Neuronal stem cell (in vitro differentiated cells): ENCODE results near the gene SKIL.

ENCODE experiments used
- DNase-seq: peaks from one replicate; pipeline ENCODE4 v3.0.0-alpha.2; 2013; ENCODE audit warnings: low spot score
- H2AFZ ChIP-seq: one replicate; pipeline ENCODE4 v1.6.1; 2013; ENCODE audit warnings: mild to moderate bottlenecking, low read length, inconsistent platforms
- H2AK5ac ChIP-seq: 2 replicates; pipeline ENCODE4 v1.6.1; 2013; ENCODE audit warnings: low read depth, mild to moderate bottlenecking, inconsistent platforms, low read length, moderate library complexity, mixed read lengths
- H2BK120ac ChIP-seq: 2 replicates; pipeline ENCODE4 v1.6.1; 2013; ENCODE audit warnings: low read depth, mild to moderate bottlenecking, inconsistent platforms, low read length, moderate library complexity, mixed read lengths
- H2BK12ac ChIP-seq: one replicate; pipeline ENCODE4 v1.6.1; 2013; ENCODE audit warnings: low read length, inconsistent platforms
- H2BK15ac ChIP-seq: 2 replicates; pipeline ENCODE4 v1.6.1; 2013; ENCODE audit warnings: mild to moderate bottlenecking, low read length, inconsistent platforms, mixed read lengths
- H2BK5ac ChIP-seq: one replicate; pipeline ENCODE4 v1.6.1; 2013; ENCODE audit warnings: inconsistent platforms, mild to moderate bottlenecking, low read length, moderate library complexity
- H3K14ac ChIP-seq: one replicate; pipeline ENCODE4 v1.6.1; 2013; ENCODE audit warnings: low read length, inconsistent platforms
- H3K18ac ChIP-seq: 2 replicates; pipeline ENCODE4 v1.6.1; 2013; ENCODE audit warnings: low read length, inconsistent platforms
- H3K23ac ChIP-seq: 2 replicates; pipeline ENCODE4 v1.6.1; 2013; ENCODE audit warnings: low read depth, mild to moderate bottlenecking, mixed read lengths, low read length, inconsistent platforms; ENCODE audit not compliant: poor library complexity
- H3K27ac ChIP-seq: replicated peaks from 3 replicates; pipeline ENCODE4 v1.5.1; 2013; ENCODE audit warnings: low read length, inconsistent platforms
- H3K27me3 ChIP-seq, 3 experiments: 2 replicates each; pipeline ENCODE4 v1.6.1; 2013; ENCODE audit warnings: low read length in 3 of 3, mild to moderate bottlenecking in 2 of 3, inconsistent platforms in 1 of 3, low read depth in 1 of 3, mixed read lengths in 1 of 3, moderate library complexity in 1 of 3; ENCODE audit not compliant: control insufficient read depth in 3 of 3, insufficient read depth in 3 of 3
- H3K36me3 ChIP-seq, 2 donors: replicated peaks in 1 of 2; 2 replicates each; pipeline ENCODE4 v1.6.1; 2013; ENCODE audit warnings: low read length in 2 of 2; ENCODE audit not compliant: control insufficient read depth in 2 of 2, insufficient read depth in 2 of 2
- H3K4ac ChIP-seq: 2 replicates; pipeline ENCODE4 v1.6.1; 2013; ENCODE audit warnings: inconsistent platforms, mild to moderate bottlenecking, low read length, moderate library complexity
- H3K4me1 ChIP-seq, 2 donors: 1 replicate in 1 of 2; 2 replicates in 1 of 2; pipeline ENCODE4 v1.6.1; 2013; ENCODE audit warnings: low read length in 2 of 2, low read depth in 1 of 2; ENCODE audit not compliant: control insufficient read depth in 2 of 2, insufficient read depth in 1 of 2
- H3K4me2 ChIP-seq: one replicate; pipeline ENCODE4 v1.6.1; 2013; ENCODE audit warnings: mild to moderate bottlenecking, low read length, inconsistent platforms; ENCODE audit not compliant: insufficient read depth, poor library complexity, severe bottlenecking
- H3K4me3 ChIP-seq, 2 donors: 2 replicates each; pipeline ENCODE4 v1.5.1; 2013; ENCODE audit warnings: low read length in 2 of 2, mild to moderate bottlenecking in 2 of 2, inconsistent platforms in 1 of 2, moderate library complexity in 1 of 2
- H3K79me1 ChIP-seq: one replicate; pipeline ENCODE4 v1.6.1; 2013; ENCODE audit warnings: low read depth, mild to moderate bottlenecking, inconsistent platforms, low read length, moderate library complexity
- H3K9ac ChIP-seq: one replicate; pipeline ENCODE4 v1.6.1; 2013; ENCODE audit warnings: mild to moderate bottlenecking, low read depth, low read length, inconsistent platforms; ENCODE audit not compliant: poor library complexity
- H3K9me3 ChIP-seq, 2 donors: replicated peaks in 1 of 2; 2 replicates each; pipeline versions ENCODE3 to v1.6.1; 2013; ENCODE audit warnings: low read length in 2 of 2, mild to moderate bottlenecking in 2 of 2, inconsistent platforms in 1 of 2, low read depth in 1 of 2, mixed read lengths in 1 of 2, moderate library complexity in 1 of 2; ENCODE audit not compliant: control insufficient read depth in 2 of 2, insufficient read depth in 1 of 2
- H4K8ac ChIP-seq: one replicate; pipeline ENCODE4 v1.6.1; 2013; ENCODE audit warnings: low read depth, mild to moderate bottlenecking, inconsistent platforms, low read length, moderate library complexity
- H4K91ac ChIP-seq: one replicate; pipeline ENCODE4 v1.6.1; 2013; ENCODE audit warnings: low read length, low read depth, mild to moderate bottlenecking, inconsistent platforms; ENCODE audit not compliant: poor library complexity
- WGBS, 2 donors: extraction: QIAGEN DNeasy Blood & Tissue Kit; methylation state at CpG; one replicate each; pipeline ENCODE4 v1.1.7; 2013; ENCODE audit warnings: missing lambda C conversion rate in 2 of 2, mixed read lengths in 1 of 2; ENCODE audit not compliant: insufficient read length in 2 of 2, insufficient replicate concordance in 1 of 2; ENCODE audit errors: extremely low coverage in 2 of 2; 5-methylcytosine and 5-hydroxymethylcytosine counted together

SKIL gene

DNA sequence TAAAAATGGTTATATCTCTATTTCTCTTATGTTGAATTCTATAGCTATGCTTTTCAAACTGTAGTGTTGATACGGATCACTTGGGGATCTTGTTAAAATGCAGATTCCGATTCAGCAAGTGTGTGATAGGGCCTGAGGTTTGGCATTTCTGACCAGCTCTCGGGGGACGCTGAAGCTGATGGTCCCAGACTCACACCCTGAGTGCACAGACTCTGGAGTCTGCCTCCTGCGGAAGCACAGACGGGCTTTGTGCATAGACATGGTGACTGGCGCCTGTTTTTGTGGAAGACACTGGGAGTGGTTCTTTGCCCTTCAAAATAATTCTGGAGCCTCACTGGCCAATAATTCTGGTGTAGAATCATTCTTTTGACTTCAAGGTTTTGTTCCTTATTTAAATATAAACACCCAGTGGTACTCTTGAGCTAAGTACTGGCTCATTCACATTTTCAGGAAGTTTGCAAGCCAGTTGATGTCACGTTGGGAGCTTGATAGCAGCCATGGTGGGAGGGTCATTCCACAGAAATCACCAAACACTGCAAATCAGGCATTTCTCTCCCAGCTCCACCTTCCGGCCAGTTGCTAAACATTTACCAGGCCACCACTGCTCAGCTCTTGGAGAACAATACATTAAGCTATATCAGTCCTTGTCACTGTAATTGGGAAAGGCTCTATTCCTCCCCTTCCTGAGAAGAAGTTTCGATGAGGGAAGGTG, 80.3 kb downstream of the SKIL start:
- Histone ChIP-seq H2BK5ac (no peak overlapping the region), H2BK15ac (no peak overlapping the region), H3K79me1 (no peaks in the 10 kb centered on the region), H3K4me3 (no peak overlapping the region), H3K9ac (no peak overlapping the region), H3K27ac (no peak overlapping the region), H3K23ac (no peak overlapping the region), H3K9me3 (no peaks in the 10 kb centered on the region), H3K4me2 (no peak overlapping the region), H2BK120ac (no peak overlapping the region), H2AFZ (peak overlapping the region; percentile 25), H2AK5ac (no peak overlapping the region), H3K27me3 (no peaks in the 10 kb centered on the region), H3K18ac (no peak overlapping the region), H3K4me1 (peaks cover 2 to 3% of the 10 kb centered on the region in 2 donors), H3K4ac (no peak overlapping the region), H3K36me3 (no peaks in the 10 kb centered on the region), H4K91ac (no peak overlapping the region), H3K14ac (no peak overlapping the region), H4K8ac (no peak overlapping the region), H2BK12ac (no peak overlapping the region)
- WGBS, 2 donors = no CpG with 5 or more reads among the region's 10 CpGs
- no peak for DNase-seq

DNA sequence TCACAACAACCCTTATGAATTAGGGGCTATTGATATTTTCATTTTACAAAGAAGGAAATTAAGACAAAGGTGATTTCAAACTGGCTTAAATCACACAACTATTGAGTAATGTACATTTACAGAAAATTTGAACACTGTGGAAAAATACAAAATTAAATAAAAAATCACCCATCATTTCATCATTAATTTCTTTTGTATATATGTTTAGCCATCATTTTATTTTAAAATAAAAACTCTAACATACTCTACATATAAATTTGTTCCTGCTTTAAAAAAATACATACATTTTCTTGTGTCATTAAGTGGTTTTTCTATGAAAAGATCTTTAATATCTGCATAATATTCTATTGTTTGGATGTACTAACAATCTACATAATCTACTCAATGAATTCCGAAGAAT, 81.3 kb downstream of the SKIL start:
- no peak overlapping the region for H2BK120ac ChIP-seq
- no peak overlapping the region for H2BK15ac ChIP-seq
- no peak overlapping the region for H2BK5ac ChIP-seq
- H2AK5ac ChIP-seq = no peak overlapping the region
- no peak for DNase-seq
- no peak overlapping the region for H3K4me2 ChIP-seq
- no peak overlapping the region for H3K4ac ChIP-seq
- H3K4me3 ChIP-seq = no peak overlapping the region
- H4K91ac ChIP-seq = no peak overlapping the region
- H3K79me1 ChIP-seq = no peaks in the 10 kb centered on the region
- no peaks in the 10 kb centered on the region for H3K9me3 ChIP-seq
- H3K36me3 ChIP-seq = no peaks in the 10 kb centered on the region
- no peak overlapping the region for H2BK12ac ChIP-seq
- no peaks in the 10 kb centered on the region for H3K27me3 ChIP-seq
- no peak overlapping the region for H3K18ac ChIP-seq
- H4K8ac ChIP-seq = no peak overlapping the region
- H3K23ac ChIP-seq = no peak overlapping the region
- H2AFZ ChIP-seq = no peak overlapping the region
- H3K14ac ChIP-seq = no peak overlapping the region
- no CpG with 5 or more reads among the region's 1 CpG for WGBS, 2 donors
- no peak overlapping the region for H3K9ac ChIP-seq
- peaks cover 2 to 3% of the 10 kb centered on the region in 2 donors for H3K4me1 ChIP-seq
- no peak overlapping the region for H3K27ac ChIP-seq

DNA sequence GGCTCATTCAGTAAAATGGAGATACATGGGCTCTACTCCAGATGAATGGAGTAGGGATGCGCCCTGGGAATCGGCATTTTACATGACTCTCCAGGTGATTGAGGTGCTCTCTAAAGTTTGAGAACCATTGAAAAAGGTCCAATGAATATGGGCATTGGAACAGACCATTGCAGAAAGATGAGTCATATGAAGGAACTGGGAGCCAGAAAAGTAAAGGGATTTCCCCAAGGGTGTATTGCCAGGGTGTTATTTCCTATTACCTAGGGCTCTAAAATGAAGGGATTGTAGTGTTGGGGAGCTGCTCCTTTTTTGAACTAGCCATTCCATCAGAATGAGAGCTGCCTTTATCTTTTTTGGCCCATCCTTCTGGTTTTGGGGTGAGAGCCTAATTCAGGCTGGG, 82.8 kb downstream of the SKIL start:
- H3K79me1 ChIP-seq = no peaks in the 10 kb centered on the region
- H3K27me3 ChIP-seq = no peaks in the 10 kb centered on the region
- H3K36me3 ChIP-seq = no peaks in the 10 kb centered on the region
- no peak overlapping the region for H2BK15ac ChIP-seq
- no peak overlapping the region for H2BK12ac ChIP-seq
- DNase-seq = no peak
- H3K14ac ChIP-seq = no peak overlapping the region
- no CpG with 5 or more reads among the region's 2 CpGs for WGBS, 2 donors
- no peak overlapping the region for H3K9ac ChIP-seq
- no peak overlapping the region for H3K4me3 ChIP-seq
- no peak overlapping the region for H3K18ac ChIP-seq
- H2AFZ ChIP-seq = no peak overlapping the region
- no peak overlapping the region for H3K4ac ChIP-seq
- H3K4me2 ChIP-seq = no peak overlapping the region
- H4K91ac ChIP-seq = no peak overlapping the region
- peaks cover 2 to 3% of the 10 kb centered on the region in 2 donors for H3K4me1 ChIP-seq
- no peak overlapping the region for H2BK120ac ChIP-seq
- H3K27ac ChIP-seq = no peak overlapping the region
- no peak overlapping the region for H2AK5ac ChIP-seq
- H2BK5ac ChIP-seq = no peak overlapping the region
- no peaks in the 10 kb centered on the region for H3K9me3 ChIP-seq
- no peak overlapping the region for H4K8ac ChIP-seq
- no peak overlapping the region for H3K23ac ChIP-seq

- no peak overlapping the region for H2BK5ac ChIP-seq
- no peaks in the 10 kb centered on the region for H3K36me3 ChIP-seq
- no peaks in the 10 kb centered on the region for H3K9me3 ChIP-seq
- H3K4me1 ChIP-seq = peaks cover 2 to 3% of the 10 kb centered on the region in 2 donors
- H3K18ac ChIP-seq = no peak overlapping the region
- H2AK5ac ChIP-seq = no peak overlapping the region
- H3K4ac ChIP-seq = no peak overlapping the region
- H2BK12ac ChIP-seq = no peak overlapping the region
- H3K79me1 ChIP-seq = no peaks in the 10 kb centered on the region
- no peaks in the 10 kb centered on the region for H3K27me3 ChIP-seq
- no peak overlapping the region for H3K27ac ChIP-seq
- no peak overlapping the region for H2BK15ac ChIP-seq
- H2BK120ac ChIP-seq = no peak overlapping the region
- H2AFZ ChIP-seq = no peak overlapping the region
- no CpG with 5 or more reads among the region's 4 CpGs for WGBS, 2 donors
- H3K9ac ChIP-seq = no peak overlapping the region
- no peak overlapping the region for H3K4me2 ChIP-seq
- H4K91ac ChIP-seq = no peak overlapping the region
- no peak for DNase-seq
- H4K8ac ChIP-seq = no peak overlapping the region
- H3K14ac ChIP-seq = no peak overlapping the region
- H3K4me3 ChIP-seq = no peak overlapping the region
- no peak overlapping the region for H3K23ac ChIP-seq
Observed at GRCh38 chr3:170441412-170441811, 83.9 kb downstream of the SKIL start.
